HG02885 (cell line): ENCODE measurements around the gene NT5M.

Experiments used
- ATAC-seq: cut with Tn5 transposase; IDR thresholded peaks from one replicate; pipeline ENCODE4 v1.9.1; 2021; ENCODE audit warnings: mild to moderate bottlenecking; ENCODE audit not compliant: unreplicated experiment, poor library complexity

NT5M gene

GRCh38 chr17:17351901-17352781 is 49.0 kb downstream of the NT5M start:
- ATAC-seq: no peak

GRCh38 chr17:17352836-17353624 is 49.9 kb downstream of the NT5M start:
- no peak for ATAC-seq

DNA sequence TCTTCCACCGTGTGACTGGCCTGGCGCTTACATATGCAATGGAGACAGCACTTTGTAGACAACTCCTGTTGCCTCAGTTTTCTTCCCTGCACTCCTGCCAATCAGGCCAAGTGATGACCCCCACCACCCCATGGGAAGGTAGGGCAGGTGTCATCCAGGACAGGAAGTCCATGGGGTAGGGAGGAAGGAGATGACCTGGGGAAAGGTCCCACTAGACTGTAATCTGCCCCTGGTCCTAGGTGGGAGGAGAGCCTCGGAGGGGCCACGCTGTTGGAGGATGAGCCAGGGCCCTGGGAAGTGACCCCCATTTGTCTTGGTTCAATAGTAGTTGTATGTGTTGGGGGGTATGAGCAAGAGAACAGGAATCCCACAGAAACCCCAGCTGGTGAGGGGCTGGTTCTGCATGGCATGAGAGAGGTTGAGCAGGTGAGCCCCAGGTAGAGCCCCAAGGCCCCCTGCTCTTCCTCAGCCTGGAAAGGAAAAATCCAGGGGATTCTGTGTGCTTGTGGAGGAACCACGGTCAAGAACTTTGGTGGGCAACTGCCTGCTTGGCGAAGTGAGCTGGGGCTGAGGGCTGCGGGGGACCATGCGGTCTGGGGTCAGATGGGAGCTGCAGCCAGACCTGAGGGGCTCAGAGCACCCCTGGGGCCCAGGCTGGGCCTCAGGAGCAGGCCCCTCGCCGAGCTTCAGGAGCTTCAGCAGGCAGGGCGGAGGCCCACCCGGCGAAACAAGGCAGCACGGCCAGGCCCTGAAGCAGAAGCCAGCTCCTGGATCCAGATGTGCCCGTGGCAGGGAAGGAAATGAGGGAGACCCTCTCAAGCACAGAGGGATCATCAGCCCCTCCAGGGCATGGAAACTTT is 50.7 kb downstream of the NT5M start:
- ATAC-seq: no peak

DNA sequence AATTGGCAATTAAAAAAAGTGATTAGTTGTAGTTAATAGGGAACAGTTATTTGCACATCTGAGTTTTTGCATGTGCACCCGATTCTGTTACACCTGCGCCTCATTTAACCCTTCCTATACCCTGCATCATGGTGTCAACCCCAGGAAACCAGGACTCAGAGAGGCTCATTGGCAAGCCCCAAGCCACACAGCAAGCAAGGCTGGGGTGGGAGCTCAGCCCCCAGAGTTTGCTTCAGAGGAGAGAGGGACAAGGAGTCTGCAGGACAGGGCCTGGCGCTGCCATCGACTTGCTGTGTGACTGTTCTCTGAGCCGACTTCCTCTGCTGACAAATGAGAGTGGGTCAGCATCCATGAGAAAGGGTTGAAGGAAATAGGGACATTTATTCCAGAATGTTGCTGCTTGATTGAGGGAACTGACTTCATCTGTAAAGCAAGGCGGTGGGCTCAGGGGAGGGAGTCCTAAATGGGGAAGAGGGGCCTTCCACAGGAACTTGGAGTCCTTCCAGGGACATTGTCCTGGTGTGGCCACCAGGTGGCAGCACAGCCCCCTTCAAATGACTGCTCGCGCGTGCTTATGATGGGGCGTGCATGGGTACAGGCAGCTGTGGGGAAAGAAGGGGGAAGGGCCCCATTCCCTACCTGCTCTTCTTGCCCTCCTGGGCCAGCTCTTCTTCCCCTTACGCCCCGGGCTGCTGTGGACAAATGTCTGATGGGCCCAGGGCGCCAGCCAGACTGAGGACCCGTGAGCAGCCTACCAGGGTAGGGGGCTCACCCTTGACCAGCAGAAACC is 51.6 kb downstream of the NT5M start:
- no peak for ATAC-seq

DNA sequence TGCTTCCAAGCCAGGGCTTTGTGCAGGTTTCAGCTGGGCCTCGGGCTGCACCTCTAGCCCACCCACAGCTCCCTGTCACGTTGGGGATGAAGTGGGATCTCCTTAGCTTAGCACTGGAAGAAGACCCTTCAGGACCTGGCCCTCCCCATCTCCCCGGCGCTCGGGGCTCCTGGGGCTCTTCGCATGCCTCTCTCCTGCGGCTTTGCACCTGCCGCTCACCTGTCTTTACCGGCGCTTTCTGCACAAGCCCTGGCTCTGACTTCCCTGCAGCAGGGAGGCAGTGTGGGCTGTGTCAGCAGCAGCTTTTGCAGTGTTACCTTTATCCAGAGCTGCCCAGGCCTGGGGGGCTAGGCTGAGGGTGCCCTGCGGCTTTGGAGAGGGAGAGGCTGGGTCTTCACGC is 52.3 kb downstream of the NT5M start:
- ATAC-seq: no peak

DNA sequence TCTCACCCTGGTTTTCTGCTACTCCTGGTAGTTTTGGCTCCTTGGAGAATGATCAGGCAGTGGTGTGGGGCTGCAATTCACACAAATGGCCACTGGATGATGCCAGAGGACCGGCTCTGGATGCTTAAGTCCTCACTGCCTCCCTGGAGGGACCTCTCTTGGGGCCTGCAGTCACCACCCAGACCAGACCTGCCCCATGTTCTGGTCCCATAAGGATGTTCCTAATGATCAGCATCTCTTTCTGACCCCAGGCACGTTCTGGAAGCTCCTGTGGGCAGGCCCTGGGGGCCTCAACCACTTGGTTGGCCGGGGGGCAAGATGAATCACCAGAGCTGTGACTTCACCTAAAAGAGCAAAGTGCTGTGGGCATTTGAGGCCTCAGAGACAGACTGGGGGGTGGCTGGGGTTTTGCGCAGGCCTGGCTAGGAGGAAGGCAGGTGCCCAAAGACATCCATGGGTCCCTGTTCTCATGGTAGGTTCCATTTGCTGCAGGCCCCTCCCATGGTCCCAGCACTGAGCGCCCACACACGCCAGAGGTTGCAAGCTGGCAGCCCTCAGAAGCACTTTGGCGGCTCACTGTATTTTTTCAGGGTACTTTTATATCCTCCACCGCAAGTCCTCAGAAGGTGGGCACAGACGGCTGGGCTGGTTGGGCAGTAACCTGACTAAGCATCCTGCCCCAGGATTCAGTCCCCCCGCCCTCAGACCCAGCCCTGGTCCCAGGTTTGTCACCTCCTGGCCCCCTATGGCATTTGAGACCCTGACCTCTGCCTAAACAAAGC is 53.2 kb downstream of the NT5M start:
- ATAC-seq: no peak

- no peak for ATAC-seq
Measured at GRCh38 chr17:17356931-17357270, 53.7 kb downstream of the NT5M start.

DNA sequence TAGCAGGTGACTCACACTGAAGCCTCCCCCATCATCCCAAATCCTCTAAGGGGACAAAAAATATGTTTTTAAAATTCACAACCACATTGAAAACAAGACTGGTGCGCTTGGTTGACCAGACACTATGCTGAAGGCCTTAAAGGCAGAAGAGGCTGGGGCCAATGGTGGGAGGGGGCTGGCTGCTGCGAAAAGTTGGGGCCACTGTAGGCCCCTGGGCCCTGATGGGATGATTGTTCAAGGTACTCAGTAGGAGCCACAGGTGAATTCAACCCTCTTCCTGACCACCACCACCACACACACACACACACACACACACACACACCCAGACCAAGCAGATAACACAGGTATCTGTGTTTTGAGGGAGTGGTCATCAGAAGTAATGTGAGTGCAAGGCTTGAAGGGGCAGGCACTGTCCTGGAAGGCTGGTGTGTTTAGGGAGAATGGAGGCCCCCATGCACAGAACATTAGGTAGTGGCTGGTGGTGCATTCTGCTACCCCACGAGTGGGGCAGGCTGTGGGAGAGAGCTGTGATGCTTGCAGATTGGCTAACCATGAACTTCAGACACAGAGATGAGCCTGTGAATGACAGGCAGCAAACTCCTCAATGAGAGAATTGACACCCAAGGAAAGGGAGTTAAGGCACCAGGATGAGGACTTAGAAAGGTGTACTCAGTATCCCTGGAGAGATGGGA is 55.0 kb downstream of the NT5M start:
- no peak for ATAC-seq

DNA sequence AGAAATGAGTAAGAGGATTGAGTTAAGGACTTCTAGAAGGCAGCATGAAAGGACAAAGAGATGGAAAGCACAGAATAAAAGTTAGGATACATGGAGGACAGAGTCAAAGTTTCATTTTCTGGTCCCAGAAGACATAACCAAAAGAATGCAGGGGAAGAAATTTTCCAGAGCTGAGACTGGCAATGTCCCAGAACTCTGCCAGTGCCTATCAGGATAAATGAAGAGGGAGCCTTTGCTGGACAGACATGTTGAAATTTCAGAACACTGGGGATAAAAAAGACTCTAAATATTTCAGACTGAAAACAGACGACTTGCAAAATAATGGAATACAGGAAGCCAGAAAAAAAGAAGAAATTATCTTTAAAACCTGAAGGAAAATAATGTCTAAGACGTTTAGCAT is 55.7 kb downstream of the NT5M start:
- ATAC-seq: no peak

- ATAC-seq: no peak
Measured at GRCh38 chr17:17359271-17359670, 56.1 kb downstream of the NT5M start.

DNA sequence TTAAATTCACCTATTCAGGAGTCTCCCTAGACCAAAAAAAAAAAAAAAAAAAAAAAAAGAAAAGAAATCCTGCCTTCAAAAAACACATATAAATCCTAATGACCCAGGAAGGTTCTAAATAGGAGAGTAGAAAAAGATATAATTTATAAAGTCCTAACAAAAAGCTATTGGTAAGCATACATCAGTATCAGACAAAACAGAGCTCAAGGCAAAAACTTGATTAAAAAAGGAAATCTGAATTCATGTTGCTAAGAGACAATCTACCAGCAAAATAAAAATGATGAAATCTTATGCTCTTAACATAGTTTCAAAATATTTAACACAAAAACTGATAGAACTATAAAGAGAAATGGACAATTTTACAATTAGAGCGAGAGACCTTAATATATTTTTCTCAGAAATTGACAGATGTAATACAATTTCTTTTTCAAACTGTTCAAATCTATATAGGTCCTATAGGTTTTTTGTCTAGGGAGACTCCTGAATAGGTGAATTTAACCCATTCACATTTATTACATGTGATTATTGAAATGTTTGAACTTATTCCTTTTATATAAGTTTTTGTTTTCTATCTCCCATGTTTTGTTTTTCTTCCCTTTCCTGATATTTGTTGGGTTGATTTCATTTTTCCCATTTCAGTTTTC is 57.0 kb downstream of the NT5M start:
- no peak for ATAC-seq

DNA sequence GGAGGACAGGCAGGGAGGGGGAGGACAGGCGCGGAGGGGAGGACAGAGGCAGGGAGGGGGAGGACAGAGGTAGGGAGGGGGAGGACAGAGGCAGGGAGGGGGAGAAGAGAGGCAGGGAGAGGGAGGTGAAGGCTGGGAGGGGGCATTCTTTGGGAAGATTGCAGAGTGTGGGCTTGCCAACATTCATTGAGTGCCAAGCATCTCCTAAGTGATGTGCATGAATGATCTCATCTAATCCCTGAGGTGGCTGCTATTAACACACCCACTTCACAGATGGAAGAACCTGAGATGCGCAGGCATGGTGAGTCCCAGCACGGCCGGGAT is 58.3 kb downstream of the NT5M start:
- ATAC-seq: no peak

- no peak for ATAC-seq
Measured at GRCh38 chr17:17361867-17362539, 58.8 kb downstream of the NT5M start.

- no peak for ATAC-seq
Measured at GRCh38 chr17:17362540-17362930, 59.4 kb downstream of the NT5M start.

- no peak for ATAC-seq
Measured at GRCh38 chr17:17363638-17364337, 60.6 kb downstream of the NT5M start.

DNA sequence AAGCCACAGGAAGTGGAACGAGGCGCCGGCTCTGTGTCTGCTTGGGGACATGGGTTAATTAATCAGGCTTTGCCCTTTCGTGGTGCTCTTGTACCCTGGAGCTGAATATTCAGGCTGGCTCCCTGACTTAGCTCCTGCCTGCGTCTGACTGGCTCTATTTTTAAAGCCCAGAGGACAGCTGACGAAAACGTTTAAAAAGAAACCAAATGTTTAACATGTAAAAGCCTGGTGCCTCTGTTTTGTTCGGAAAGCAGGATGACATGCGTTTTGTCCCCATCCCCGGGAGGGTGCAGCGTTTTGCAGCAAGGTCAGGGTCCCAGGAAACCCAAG is 61.1 kb downstream of the NT5M start:
- no peak for ATAC-seq

DNA sequence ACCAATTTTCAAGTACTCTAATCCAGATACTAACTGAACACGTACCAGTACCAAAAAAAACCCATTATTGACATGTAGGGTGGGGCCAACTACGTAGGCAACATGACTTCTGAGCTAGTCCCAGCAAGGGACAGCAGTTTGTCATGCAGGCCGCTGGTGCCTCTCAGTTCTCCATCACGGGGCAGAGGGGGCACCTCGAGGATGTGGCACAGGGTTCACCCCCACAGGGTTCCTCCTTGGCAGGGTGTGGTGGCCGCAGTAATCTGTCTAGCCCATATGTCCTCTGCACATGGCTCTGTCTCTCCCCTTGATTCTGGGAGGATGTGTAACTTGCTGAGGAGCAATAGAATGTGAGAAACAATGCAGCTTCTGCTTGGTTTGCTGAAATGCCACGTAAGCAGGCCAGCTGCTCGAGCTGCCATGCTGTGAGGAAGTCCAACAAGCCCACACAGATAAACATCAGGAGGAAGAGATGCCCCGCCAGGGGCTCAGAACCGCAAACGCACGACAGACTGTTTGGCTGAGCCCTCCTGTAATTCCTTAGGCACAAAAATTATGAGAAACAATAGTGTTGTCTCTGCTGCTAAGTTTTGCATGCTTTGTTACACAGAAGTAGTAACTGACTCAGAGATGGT is 62.4 kb downstream of the NT5M start:
- ATAC-seq: no peak
